Ovary (tissue), 3 donors: ENCODE measurements around the gene SH3RF3.

Source experiments
- POLR2A ChIP-seq: fragments of 450-650 bp; IDR thresholded peaks from one replicate; pipeline ENCODE4 v1.6.1; 2017; ENCODE audit warnings: antibody characterized with exemption, mild to moderate bottlenecking, moderate library complexity
- TF ChIP-seq, protein P1 (sequence below), 3 donors: fragments of 450-650 bp in 2 of 3; fragments of 200-600 bp in 1 of 3; IDR thresholded peaks; one replicate each; pipeline versions ENCODE4 v1.5.1 to v1.8.0; 2016 to 2022; ENCODE audit warnings: antibody characterized with exemption in 3 of 3, mild to moderate bottlenecking in 1 of 3
- donor health status: DM: no; HTN: no; CAD: no.

DNA sequence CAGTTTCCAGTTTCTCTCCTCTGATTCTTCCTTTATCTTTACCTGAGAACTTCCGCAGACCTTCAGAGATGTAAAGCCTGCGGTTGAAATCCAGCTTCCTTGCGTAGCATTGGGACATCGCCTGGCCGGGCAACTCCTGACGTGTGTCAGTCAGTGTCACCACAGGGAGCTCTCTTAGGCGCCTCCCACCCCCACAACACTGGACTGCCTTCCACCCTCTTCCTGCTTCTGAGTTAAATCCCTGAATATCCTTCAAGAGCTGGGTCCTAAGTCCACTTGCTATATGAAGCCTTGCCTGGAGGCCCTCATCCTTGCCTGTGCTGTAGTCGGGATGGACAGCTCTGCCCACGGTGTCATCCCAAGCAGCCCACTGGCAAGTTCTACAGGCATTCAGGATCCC, 305.3 kb downstream of the SH3RF3 start:
- no peak for TF ChIP-seq POLR2A
- TF ChIP-seq, protein P1, sequence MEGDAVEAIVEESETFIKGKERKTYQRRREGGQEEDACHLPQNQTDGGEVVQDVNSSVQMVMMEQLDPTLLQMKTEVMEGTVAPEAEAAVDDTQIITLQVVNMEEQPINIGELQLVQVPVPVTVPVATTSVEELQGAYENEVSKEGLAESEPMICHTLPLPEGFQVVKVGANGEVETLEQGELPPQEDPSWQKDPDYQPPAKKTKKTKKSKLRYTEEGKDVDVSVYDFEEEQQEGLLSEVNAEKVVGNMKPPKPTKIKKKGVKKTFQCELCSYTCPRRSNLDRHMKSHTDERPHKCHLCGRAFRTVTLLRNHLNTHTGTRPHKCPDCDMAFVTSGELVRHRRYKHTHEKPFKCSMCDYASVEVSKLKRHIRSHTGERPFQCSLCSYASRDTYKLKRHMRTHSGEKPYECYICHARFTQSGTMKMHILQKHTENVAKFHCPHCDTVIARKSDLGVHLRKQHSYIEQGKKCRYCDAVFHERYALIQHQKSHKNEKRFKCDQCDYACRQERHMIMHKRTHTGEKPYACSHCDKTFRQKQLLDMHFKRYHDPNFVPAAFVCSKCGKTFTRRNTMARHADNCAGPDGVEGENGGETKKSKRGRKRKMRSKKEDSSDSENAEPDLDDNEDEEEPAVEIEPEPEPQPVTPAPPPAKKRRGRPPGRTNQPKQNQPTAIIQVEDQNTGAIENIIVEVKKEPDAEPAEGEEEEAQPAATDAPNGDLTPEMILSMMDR (IDR thresholded peaks at IDR 0.05) = no peak
